ENCODE data around the gene DLG2.
"Not testable (repeated sequence)": the region's sequence is repeated elsewhere in the genome, so short reads cannot be mapped to it uniquely, and the experiment has no call there.

Gene DLG2

DNA sequence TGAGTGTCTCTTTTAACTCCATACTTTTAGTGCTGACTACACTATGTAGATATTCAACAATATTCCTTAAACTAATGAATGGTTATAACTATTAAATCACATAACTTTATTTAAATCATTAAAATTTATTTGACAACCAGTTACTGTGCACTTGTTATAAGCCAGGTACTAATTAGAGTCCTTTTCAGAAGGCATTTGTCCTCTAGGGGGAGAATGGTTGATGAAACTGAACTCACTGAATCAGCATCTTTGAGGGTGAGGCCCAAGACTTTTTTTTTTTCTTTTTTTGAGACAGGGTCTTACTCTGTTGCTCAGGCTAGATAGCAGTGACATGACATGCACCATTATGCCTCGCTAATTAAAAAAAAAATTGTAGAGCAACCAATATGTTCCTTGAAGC lies 1825.3 kb downstream of the DLG2 start:
- no peak for DNase-seq

DNA sequence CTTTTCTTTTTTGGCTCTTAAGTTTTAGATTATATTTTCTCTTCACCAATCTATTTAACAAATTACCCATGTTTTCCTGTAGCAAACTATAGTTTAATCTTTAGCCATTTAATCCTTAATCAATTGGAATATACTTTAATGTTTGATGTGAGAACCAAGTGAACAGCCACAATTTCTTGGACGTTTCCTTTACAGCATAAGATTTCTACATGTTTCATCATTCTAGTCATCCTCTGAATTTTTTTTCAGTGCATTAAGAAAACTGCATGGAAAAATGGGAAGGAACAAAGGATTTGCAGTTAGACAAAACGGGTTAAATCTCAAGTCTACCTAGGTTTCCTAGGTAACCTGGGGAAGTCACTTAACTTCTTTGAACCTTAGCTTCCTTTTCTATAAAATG lies 1833.8 kb downstream of the DLG2 start:
- no peak for DNase-seq

DNA sequence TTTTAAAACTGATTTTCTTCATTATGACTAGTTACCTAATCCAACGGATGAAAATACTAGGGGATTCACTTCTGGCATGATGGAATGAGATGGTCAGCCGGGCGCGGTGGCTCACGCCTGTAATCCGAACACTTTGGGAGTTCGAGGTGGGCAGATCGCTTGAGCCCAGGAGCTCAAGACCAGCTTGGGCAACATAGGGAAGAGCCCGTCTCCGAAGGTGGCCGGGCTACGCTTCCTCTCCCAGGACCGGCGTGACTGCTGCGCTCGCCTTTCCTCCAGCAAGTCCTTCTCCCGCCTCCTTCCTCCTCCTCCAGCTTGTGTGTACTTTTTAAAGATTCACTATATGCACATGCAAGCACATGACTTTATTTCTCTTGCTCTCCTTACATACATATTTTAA lies 1835.6 kb downstream of the DLG2 start:
- DNase-seq = no peak

DNA sequence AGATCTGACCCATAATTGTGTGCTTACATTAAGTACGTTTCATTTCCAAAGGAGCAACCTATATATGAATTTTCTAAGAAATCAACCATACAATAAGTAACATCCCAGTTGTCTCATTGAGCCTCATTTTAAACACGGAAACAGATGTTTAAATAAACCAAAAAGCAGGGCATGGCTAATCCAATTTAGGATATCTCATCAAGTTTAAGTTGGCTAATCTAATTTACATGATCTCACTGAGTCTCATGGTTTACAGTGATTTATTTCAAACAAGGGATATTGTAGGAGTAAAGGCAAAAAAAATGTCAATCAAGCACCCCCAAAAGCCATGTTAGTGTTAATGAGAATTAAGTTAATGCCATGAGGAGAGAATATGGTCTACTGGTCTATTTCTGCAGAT lies 1841.2 kb downstream of the DLG2 start:
- peak; percentile 77 for DNase-seq

DNA sequence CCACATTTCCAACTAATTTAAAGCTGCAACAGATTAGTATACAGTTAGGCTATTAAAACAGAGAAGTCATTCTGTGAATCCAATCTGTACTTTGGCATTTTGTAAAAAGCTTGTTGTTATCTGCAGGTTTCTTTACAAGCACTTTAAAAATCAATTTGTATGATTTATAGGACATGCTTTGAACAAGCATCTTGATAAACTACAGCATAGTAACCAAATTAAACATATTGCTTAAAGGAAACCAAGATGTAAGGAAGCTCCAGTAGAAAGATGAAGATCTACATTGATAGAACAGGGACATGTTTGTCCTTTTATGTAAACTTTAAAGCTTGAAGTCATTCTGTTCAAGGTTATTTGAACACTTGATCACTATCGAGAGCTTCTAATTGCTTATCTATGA lies 1842.7 kb downstream of the DLG2 start:
- DNase-seq = no peak

DNA sequence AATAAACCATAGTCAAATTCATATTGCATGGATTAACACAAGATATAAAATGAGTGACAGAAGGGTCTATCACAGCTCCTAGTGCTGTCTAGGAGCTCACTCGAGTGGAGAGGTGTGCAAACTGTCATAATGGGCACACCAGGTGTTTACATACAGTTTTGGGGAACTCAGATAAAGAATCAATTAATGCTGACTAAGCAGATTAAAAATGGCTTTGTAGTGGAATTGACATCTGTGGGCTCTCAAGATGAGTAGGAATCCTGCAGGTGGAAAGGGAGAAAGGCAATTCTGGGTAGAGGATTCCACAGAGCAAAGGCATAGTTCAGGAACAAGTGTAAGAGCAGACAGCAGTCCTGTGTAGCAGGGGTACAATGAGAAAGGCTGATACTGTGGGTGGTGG lies 1844.8 kb downstream of the DLG2 start:
- DNase-seq = peak; percentile 88

DNA sequence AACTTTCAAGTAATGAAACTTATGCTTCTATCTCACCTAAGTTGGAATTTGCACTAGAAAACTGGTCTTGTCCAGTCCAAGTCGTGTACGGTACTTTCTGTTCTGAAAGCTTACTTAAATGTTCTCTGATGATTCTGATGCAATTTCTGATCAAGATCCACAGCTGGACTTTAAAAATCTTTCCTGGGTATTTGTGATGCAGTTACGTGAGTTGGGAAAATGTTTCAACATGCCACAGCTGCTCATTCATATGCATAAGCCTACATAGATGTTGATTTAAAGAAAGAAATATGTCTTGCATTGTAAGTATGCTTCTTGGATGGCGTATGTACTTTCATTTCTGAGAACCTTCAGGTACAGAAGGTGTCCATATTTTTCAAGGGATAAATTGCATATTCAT lies 1847.3 kb downstream of the DLG2 start:
- no peak for DNase-seq

DNA sequence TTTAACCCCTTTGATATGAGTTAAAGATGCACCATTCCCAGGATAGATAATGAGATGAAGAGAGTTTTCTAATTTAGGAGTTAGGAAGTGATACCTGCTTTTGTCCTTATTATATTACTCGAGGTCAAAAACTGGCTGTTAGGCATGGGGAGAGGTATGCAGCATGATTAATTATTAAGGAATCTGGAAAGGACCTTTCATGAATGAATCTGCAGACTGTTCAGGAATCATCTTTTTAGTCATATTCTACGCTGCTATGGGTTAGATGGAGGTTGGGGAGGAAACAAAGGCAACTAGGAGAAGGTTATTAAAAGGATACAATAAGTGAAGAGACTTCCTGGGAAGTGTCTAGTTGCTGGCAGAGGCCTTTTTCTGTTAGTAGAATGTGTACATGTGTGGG lies 1848.5 kb downstream of the DLG2 start:
- no peak for DNase-seq

DNA sequence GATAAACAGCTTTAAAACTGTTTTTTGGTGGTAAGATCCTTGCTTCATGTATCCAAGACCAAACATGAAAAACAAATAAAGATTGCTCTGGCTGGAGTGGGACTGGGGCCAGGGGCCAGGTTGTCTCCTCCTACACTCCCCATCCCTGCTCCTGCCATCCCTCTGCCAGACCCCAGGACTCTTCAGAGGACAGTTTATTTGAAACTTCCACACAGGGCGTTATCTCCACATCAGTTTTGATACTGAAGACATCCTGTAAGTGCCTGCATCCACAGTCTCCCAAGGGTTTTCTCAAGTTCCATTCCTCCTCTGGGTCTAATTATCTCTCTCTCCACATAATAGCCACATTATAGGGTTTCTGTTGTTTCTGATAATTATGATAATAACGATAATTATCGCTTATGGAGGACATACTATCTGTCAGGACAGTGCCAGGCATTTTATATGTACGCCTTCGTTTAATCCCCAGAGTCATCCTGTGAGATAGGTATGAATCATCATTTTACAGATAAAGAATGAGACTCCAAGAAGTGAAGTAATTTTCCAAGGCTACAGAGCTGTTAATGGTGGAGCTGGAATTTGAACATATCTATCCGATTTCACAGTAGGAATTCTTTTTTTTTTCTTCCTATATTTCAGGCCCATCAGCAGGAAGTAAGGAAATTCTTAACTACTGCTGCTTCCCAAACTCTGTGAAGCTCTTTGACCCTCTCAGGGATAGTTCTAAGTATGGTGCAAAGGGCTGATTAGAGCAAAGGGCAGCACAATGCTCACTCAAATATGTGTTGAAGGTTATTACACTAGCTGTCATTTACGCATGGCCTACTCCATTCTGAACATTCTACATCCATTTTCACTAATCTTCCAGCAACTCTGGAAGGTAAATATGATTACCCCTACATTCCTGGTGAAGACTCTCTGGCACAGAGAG lies 1852.9 kb downstream of the DLG2 start:
- no peak for DNase-seq

DNA sequence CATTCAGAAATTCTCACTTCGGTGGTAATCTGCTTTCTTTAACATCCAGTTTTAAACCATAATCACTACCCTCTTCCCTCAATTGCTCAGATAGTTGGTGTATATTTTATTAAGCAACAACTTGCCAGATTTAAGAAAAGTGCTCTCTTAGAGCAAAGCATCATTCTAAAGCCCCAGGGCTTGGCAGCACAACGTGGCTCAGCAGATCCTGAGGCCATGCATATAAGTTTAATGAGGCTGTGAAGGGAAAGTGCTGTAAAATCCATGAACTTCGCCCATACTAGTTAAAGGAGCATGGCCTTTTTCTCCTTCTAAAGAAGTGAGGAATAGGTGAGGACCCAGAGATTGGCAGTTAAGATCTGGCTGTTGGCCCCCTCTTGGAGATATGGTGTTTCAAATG lies 1858.7 kb downstream of the DLG2 start:
- no peak for DNase-seq

DNA sequence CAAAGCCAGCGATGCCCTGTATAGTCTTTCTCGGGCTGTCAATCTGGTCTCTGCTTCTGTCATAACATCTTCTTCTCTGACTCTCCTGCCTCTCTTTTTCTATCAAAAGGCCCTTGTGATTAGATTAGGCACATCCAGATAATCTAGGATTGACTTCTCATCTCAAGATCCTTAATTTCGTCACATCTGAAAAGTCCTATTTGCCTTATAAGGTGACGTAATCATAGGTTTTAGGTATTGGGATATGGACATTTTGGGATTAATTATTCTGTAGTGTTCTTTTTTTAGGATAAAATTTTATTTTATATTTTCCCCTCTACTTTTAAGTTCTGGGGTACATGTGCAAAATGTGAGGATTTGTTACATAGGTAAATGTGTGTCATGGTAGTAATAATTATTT lies 1860.2 kb downstream of the DLG2 start:
- no peak for DNase-seq

DNA sequence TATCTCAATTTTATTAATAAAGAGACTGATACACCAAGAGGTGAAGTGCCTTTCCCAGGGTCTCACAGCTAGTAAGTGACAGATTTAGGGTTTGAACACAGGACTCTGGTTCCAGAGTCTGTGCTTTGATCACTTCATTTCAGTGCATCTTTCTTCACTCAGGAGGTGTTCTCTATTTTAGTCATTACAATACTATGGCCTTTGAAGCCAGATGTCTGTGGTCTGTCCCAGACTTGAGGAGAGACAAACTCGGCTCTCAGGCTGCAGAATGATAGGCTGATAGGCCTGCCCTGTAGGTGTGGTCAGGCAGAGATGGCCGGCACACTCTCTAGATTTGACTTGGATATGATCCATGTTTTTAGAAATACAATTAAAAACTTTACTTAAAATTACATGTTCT lies 1862.5 kb downstream of the DLG2 start:
- DNase-seq = no peak

DNA sequence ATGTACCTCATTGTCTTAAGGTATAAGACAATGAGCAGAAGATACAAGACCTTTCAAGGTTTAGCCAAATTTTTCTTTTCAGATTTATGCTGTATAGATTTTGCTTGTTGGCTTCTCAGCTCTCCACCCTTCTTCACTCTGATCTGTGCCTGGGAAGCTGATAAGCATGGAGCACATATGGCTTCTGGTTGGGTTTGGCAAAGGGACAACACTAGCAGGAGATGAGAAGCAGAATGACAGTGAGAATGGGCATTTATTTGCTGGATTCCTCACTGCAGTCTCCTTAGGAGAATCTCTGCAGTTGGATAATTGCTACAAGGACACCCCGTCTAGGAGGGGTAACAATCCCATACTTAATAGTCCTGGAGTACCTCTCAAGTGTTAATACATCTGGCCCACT lies 1866.2 kb downstream of the DLG2 start:
- DNase-seq = peak; percentile 77

DNA sequence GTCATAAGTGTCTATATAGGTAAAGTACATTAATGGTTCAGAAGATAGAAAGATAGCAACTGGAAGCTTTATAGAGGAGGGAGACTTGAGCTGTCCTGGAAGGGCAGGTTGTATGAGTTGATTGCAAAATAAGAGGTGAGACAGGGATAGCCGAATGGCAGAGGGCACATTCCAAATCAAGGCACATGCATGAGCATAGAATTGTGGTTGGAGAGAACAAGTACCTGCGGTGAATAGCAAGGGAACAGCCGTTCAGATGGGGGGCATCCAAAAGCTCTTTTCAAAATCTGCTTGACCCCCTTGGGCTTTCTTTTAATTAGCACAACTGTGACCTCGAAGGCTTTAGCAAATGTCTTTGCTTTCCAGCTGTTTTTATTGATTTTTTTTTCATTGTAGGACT lies 1868.0 kb downstream of the DLG2 start:
- DNase-seq = no peak

DNA sequence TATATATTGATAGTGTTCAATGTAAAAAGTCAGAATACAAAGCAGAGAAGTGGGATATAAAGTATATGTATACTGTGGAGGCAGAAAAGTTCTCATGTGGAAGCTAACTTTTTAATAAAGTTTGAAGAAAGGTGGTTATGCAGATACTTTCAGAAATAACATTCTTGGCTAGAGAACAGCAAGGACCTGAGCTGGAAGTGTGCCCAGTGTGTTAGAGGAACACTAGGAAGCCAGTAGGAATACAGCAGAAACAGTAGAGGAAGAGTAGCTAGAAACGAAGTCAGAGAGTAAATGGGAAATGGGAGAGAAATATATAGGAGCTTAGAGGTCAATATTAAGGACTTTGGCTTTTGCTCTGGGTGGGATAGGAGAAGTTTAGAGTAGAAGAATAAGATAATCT lies 1876.1 kb downstream of the DLG2 start:
- no peak for DNase-seq

DNA sequence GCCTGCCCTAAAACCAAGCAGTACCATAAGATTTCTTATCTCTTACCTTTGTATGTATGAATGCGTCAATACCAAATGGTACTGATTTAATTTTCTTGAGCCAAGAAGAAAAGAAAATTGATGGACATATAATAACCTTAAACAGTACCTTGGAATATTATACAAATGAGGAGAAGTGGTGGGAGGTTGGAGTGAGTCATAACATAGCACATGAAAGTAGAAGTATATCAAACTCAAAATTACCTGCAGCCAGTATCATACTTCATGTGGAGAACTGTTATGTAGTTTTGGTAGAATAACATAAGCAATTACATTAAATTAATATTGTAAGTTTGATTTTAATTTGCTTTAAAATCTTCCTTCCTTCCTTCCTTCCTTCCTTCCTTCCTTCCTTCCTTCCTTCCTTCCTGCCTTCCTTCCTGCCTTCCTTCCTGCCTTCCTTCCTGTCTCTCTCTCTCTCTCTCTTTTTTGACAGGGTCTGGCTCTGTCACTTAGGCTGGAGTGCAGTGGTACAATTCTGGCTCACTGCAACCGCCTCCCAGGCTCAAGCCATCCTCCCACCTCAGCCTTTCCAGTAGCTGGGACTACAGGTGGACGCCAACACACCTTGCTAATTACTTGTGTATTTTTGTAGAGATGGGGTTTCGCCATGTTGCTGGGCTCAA lies 1880.1 kb downstream of the DLG2 start:
- no peak for DNase-seq

DNA sequence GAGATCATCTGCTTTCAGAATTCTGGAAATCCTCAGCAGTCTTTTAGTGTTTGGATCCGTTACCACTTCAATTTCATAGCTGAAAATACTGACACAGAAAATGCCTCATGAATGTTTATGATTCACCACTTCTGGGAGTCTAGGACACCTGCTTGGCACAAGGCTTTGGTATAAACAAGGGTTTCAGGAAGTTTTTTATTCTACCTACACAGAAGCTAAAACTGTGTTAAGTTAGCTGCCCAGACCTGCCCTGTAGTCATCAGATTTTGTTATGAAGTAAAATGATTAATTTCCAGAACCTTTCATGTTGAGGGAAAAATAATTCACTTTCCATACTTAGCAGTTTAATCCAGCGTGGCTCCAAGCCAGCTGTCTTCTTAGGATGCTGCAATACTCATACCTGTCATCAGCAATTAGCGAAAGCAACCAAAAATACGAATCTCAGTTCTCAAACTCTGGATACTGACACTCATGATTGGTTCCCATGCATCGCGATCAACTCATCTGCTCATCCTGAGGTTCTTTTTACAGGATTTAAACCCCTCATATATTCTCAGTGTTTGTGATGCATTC lies 1882.4 kb downstream of the DLG2 start:
- no peak for DNase-seq

DNA sequence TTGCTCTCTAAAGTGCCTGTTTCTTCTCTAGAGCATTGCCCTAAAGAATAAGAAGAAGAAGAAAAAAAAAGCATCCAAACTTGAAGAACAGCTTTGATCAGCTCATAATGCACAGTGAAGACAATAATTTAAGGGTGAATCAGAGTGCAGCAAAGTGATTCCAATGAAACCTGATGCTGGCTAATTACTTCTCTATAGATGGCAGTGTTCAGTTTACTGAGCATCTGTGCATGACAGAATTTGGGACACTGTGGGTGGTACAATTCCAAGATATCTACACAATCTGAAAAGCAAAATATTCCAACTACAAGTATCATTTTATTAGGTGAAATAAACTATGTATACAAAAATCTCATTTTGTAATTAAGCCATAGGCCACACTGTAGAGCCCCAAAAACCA lies 1890.5 kb downstream of the DLG2 start:
- peak; percentile 27 for DNase-seq

DNA sequence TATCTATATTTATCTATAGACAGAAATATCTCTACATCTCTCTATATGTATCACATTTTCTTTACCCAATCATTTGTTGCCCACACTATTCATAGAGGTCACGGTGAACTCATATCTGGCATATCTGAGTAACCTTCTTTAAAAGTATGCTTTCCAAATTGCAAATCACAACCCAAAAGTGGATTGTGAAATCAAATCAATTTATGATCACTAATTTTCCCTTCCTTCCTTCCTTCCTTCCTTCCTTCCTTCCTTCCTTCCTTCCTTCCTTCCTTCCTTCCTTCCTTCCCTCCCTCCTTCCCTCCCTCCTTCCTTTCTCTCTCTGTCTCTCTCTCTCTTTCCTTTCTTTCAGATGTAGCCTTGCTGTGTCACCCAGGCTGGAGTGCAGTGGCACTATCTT lies 1893.0 kb downstream of the DLG2 start:
- DNase-seq = no peak

DNA sequence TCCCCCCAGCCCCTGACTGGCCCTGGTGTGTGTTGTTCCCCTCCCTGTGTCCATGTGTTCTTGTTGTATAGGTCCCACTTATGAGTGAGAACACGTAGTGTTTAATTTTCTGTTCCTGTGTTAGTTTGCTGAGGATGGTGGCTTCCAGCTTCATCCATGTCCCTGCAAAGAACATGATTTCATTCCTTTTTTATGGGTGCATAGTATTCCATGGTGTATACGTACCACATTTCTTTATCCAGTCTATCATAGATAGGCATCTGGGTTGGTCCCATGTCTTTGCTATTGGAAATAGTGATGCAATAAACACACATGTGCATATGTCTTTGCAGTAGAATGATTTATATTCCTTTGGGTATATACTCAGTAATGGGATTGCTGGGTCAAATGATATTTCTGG lies 1895.9 kb downstream of the DLG2 start:
- not testable (repeated sequence) for DNase-seq

DNA sequence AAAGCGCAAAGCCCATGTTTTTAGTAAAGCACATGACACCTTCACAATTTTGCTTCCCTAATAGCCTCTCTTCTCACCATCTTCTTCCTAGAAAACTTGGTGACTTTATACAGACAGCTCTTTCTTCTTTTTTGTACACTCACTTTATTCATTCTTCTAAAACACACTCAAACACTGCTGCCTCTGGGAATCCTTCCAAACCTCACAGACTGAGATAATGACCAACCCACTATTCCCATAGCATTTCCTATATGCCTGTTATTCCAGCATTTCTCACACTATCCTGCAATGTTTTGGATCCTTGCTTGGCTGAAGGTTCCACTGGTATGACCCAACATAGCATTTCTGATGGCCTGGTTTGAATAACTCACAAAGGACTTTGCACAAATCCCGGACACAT lies 1898.9 kb downstream of the DLG2 start:
- no peak for DNase-seq

DNA sequence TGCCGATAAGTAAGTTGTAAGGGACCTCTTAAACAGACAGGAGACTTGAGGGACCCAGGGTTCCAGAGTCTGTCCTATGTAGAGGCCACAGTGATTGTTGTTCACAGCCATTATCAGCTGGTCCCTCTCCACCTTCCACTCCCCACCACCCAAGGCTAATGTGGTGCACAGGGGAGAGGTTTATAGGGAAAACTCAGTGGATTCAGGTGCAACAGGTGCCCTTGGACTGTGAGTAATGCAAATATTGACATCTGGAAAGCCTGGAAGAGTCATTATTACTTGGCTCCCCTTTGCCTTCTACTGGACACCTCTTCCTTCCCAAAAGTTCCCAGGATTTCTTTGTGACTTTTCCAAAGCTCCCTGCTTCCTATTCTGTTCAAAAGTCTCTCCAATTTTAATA lies 1899.9 kb downstream of the DLG2 start:
- no peak for DNase-seq

DNA sequence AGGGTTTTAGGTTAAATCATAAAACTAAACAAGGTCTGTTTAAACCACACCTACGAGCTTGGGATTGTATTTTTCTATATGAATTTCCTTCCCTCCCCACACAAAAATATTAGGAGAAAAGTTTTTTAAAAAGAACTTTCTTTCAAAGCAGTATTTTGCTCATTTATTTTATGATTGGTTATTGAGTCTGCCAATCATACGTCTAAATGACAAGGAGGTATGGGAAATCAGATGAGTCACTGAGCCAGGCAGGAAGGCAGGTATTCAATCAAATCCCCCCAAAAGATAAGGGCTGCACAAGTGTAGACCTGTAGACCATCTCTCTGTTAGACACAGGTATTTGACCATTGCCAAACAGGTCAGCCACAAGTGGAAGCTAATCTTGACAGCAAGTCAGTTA lies 1900.8 kb downstream of the DLG2 start:
- DNase-seq = no peak

DNA sequence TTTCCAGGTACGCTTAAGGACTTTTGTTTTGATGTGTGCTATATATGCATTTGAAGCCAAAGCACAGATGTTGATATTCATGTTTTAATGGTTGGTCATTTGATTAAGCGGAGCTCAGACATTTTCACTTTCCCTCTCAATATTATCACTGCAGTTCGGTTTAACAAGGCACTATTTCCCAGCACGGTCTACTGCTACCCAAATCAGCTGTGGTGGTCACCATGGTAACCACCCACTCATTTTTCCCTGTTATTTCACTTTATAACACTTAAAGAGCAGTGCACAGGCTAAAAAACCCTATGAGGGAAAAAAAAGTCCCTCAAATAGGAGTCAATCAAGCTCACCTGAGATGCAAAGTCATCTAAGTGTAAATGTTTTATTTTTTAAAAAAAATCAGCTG lies 1901.4 kb downstream of the DLG2 start:
- no peak for DNase-seq

DNA sequence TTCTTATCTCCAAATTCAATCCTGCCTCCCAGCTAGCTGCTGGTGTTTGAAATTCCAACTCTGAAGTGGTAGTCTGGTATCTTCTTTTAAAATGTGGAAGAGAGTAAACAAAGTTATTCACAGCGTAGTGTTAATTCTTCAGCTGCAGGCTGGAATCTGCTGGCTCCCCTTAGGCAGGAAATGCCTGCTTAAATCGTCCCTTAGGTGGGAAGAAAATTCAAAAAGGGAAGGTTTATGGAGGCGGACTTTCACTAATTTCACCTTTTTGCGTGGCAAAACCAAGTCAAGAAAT lies 1901.9 kb downstream of the DLG2 start:
- DNase-seq = no peak
